Dermis microvascular lymphatic vessel endothelial cell (primary cell): Measurements from ENCODE around the gene HIPK2. TPM values are rescaled to one million over a fixed set of nuclear protein-coding genes. Genes with fewer than 3 reads are reported as not detected.
A peak's percentile ranks its signal among the peaks of the same experiment; 100 is the strongest.

Experiments used
- DNase-seq, 2 donors: peaks; one replicate each; pipeline versions ENCODE4 v3.0.0 to v3.0.0-alpha.2; 2010; ENCODE audit warnings: low read depth in 2 of 2
- total RNA-seq: library from RNA; depleted of rRNA; stranded (reverse); fragments of >200 nt; gene quantifications from 2 replicates; pipeline ENCODE4 v1.2.1, GENCODE V29; 2014

HIPK2 gene
- total RNA-seq, 1 donor from 2014 or later: 5.9 TPM

GRCh38 chr7:139655305-139655704 is 122.5 kb downstream of the HIPK2 start:
- DNase-seq: no peak

GRCh38 chr7:139654276-139655181 is 123.3 kb downstream of the HIPK2 start:
- no peak for DNase-seq

GRCh38 chr7:139651914-139652313 is 125.9 kb downstream of the HIPK2 start:
- peak in 1 of 2 donors; percentile 16 for DNase-seq

- DNase-seq: peak in 1 of 2 donors; percentile 43
Measured at GRCh38 chr7:139651308-139651707, 126.5 kb downstream of the HIPK2 start.

GRCh38 chr7:139650429-139651100 is 127.2 kb downstream of the HIPK2 start:
- DNase-seq: no peak

GRCh38 chr7:139648941-139649425 is 128.8 kb downstream of the HIPK2 start:
- peak; percentile 14 to 73 for DNase-seq

GRCh38 chr7:139648391-139648861 is 129.4 kb downstream of the HIPK2 start:
- peak in 1 of 2 donors; percentile 44 for DNase-seq

- DNase-seq: peak in 1 of 2 donors; percentile 21
Measured at GRCh38 chr7:139647814-139648390, 129.9 kb downstream of the HIPK2 start.

GRCh38 chr7:139647085-139647484 is 130.7 kb downstream of the HIPK2 start:
- no peak for DNase-seq

GRCh38 chr7:139646566-139646965 is 131.2 kb downstream of the HIPK2 start:
- DNase-seq: no peak

GRCh38 chr7:139645572-139646523 is 131.9 kb downstream of the HIPK2 start:
- peak; percentile 70 to 89 for DNase-seq

- DNase-seq: no peak
Measured at GRCh38 chr7:139643951-139644585, 133.7 kb downstream of the HIPK2 start.

- no peak for DNase-seq
Measured at GRCh38 chr7:139642283-139642682, 135.5 kb downstream of the HIPK2 start.

- DNase-seq: no peak
Measured at GRCh38 chr7:139641337-139641992, 136.3 kb downstream of the HIPK2 start.

GRCh38 chr7:139640681-139641080 is 137.1 kb downstream of the HIPK2 start:
- DNase-seq: no peak

GRCh38 chr7:139639563-139639962 is 138.2 kb downstream of the HIPK2 start:
- DNase-seq: no peak

GRCh38 chr7:139635526-139636302 is 142.1 kb downstream of the HIPK2 start:
- DNase-seq: no peak

GRCh38 chr7:139634087-139634486 is 143.7 kb downstream of the HIPK2 start:
- DNase-seq: no peak

- no peak for DNase-seq
Measured at GRCh38 chr7:139631520-139632031, 146.2 kb downstream of the HIPK2 start.
